Neural cell (in vitro differentiated cells): ENCODE results near the gene TAGLN3. TPM values are rescaled to one million over a fixed set of nuclear protein-coding genes. Genes with fewer than 3 reads are reported as not detected.
A peak's percentile ranks its signal among the peaks of the same experiment; 100 is the strongest.

ENCODE experiments used
- H2AFZ ChIP-seq: fragments of 200-600, 300-800 bp; sonication (generic), shearing (Covaris generic); 2 replicates; pipeline ENCODE4 v1.6.0; 2014; ENCODE audit warnings: low read depth, mild to moderate bottlenecking, antibody characterized with exemption, low read length, moderate library complexity
- H3F3A ChIP-seq: fragments of 200-600 bp; shearing (Covaris generic); 2 replicates; pipeline ENCODE4 v1.6.1; 2016; ENCODE audit warnings: mild to moderate bottlenecking, moderate library complexity, mixed read lengths, antibody characterized with exemption, low read length; ENCODE audit not compliant: insufficient read depth, poor library complexity, severe bottlenecking
- H3K27ac ChIP-seq: fragments of 200-600, 300-800 bp; sonication (generic), shearing (Covaris generic); 2 replicates; pipeline ENCODE4 v1.5.1; 2014; ENCODE audit warnings: mild to moderate bottlenecking, low read length, moderate library complexity
- H3K27me3 ChIP-seq: fragments of 300-800, 200-600 bp; sonication (generic), shearing (Covaris generic); 2 replicates; pipeline ENCODE4 v1.6.0; 2014; ENCODE audit warnings: mild to moderate bottlenecking, low read depth, low read length, moderate library complexity; ENCODE audit not compliant: insufficient read depth
- H3K36me3 ChIP-seq: fragments of 300-800, 200-600 bp; sonication (generic), shearing (Covaris generic); 2 replicates; pipeline ENCODE4 v1.5.1; 2014; ENCODE audit warnings: mild to moderate bottlenecking, antibody characterized with exemption, low read length, moderate library complexity; ENCODE audit not compliant: insufficient read depth
- H3K4me2 ChIP-seq: fragments of 300-800, 200-600 bp; sonication (generic), shearing (Covaris generic); 2 replicates; pipeline ENCODE4 v1.6.0; 2014; ENCODE audit warnings: mild to moderate bottlenecking, low read length
- H3K4me3 ChIP-seq: fragments of 300-800, 200-600 bp; sonication (generic), shearing (Covaris generic); 2 replicates; pipeline ENCODE4 v1.5.1; 2014; ENCODE audit warnings: mild to moderate bottlenecking, low read length, moderate library complexity
- H3K79me2 ChIP-seq: fragments of 200-600 bp; shearing (Covaris generic); replicated peaks from 2 replicates; pipeline ENCODE4 v1.6.0; 2014; ENCODE audit warnings: mild to moderate bottlenecking, low read length, moderate library complexity; ENCODE audit not compliant: insufficient read depth
- H3K9ac ChIP-seq: fragments of 300-800, 200-600 bp; sonication (generic), shearing (Covaris generic); 2 replicates; pipeline ENCODE4 v1.6.1; 2016; ENCODE audit warnings: mild to moderate bottlenecking, low read length, mixed read lengths
- H3K9me2 ChIP-seq: fragments of 200-600 bp; shearing (Covaris generic); 2 replicates; pipeline ENCODE4 v1.6.1; 2016; ENCODE audit warnings: mild to moderate bottlenecking, low read length, mixed read lengths; ENCODE audit not compliant: insufficient read depth
- H3K9me3 ChIP-seq: fragments of 200-600, 300-800 bp; sonication (generic), shearing (Covaris generic); 2 replicates; pipeline ENCODE4 v1.6.1; 2016; ENCODE audit warnings: mild to moderate bottlenecking, mixed run types, low read length, moderate library complexity, mixed read lengths
- H4K20me1 ChIP-seq: fragments of 200-600 bp; shearing (Covaris generic); 2 replicates; pipeline ENCODE4 v1.6.1; 2016; ENCODE audit warnings: mild to moderate bottlenecking, mixed run types; ENCODE audit not compliant: insufficient read depth
- CTCF ChIP-seq: fragments of 450-650 bp; IDR thresholded peaks from 2 replicates; pipeline ENCODE4 v1.5.1; 2014; ENCODE audit warnings: antibody characterized with exemption, mild to moderate bottlenecking, moderate library complexity; ENCODE audit not compliant: poor library complexity, severe bottlenecking
- EP300 ChIP-seq: fragments of 450-650 bp; conservative IDR thresholded peaks from 2 replicates; pipeline ENCODE4 v1.6.1; 2014; ENCODE audit warnings: antibody characterized with exemption, mild to moderate bottlenecking, moderate library complexity; ENCODE audit not compliant: poor library complexity, severe bottlenecking
- EZH2 ChIP-seq: fragments of 200-600, 300-800 bp; shearing (Covaris generic), sonication (generic); IDR thresholded peaks from 2 replicates; pipeline ENCODE4 v1.6.1; 2014; ENCODE audit warnings: antibody characterized with exemption, low read length, borderline replicate concordance, mild to moderate bottlenecking; ENCODE audit not compliant: insufficient read depth, poor library complexity, severe bottlenecking
- MXI1 ChIP-seq: fragments of 450-650 bp; conservative IDR thresholded peaks from 2 replicates; pipeline ENCODE4 v1.6.1; 2014; ENCODE audit warnings: antibody characterized with exemption, mild to moderate bottlenecking; ENCODE audit not compliant: poor library complexity, severe bottlenecking
- POLR2AphosphoS5 ChIP-seq: IDR thresholded peaks from 2 replicates; pipeline ENCODE4 v1.6.1; 2012
- RAD21 ChIP-seq: fragments of 450-650 bp; conservative IDR thresholded peaks from 2 replicates; pipeline ENCODE4 v1.6.1; 2014; ENCODE audit warnings: antibody characterized with exemption, mild to moderate bottlenecking, moderate library complexity
- SMC3 ChIP-seq: fragments of 450-650 bp; conservative IDR thresholded peaks from 2 replicates; pipeline ENCODE4 v1.6.1; 2014; ENCODE audit warnings: antibody characterized with exemption, mild to moderate bottlenecking, moderate library complexity; ENCODE audit not compliant: poor library complexity
- TAF1 ChIP-seq: IDR thresholded peaks from 2 replicates; pipeline ENCODE4 v1.6.1; 2012; ENCODE audit warnings: low read depth
- polyA plus RNA-seq: library from polyadenylated mRNA; depleted of rRNA; stranded (reverse); fragments of >200 nt; gene quantifications from 2 replicates; pipeline ENCODE4 v1.2.3, GENCODE V29; 2014
- TF ChIP-seq, protein P1 (sequence below): IDR thresholded peaks from 2 replicates; pipeline ENCODE4 v1.6.1; 2012; ENCODE audit warnings: borderline replicate concordance

The TAGLN3 gene
- polyA plus RNA-seq, 1 donor from 2014 or later = 519 TPM

DNA sequence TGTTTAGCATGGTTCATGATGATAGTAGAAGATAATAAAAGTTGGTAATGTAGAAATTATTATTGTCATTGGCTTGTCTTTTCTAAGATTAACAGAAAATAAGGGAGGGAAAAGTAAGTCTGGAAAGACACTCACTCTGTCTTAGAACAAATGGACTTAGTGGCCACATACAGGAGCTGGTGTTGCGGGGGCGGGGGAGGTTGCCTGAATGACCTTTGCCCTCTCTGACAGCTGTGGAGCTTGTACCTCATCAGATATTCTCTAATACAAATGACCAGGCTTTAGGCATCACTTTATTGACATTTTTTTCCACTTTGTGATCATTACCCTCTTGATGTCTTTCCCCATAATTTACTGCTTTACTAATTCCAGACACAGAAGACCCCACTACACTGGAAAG, 5.9 kb downstream of the TAGLN3 start:
- H3K9me3 ChIP-seq = no peaks in the 10 kb centered on the region
- H3K4me3 ChIP-seq = peak overlapping the region; percentile 88
- no peak overlapping the region for H3K4me2 ChIP-seq
- no peaks in the 10 kb centered on the region for H3K27me3 ChIP-seq
- H3K27ac ChIP-seq = no peak overlapping the region
- peaks cover 71% of the 10 kb centered on the region for H3K79me2 ChIP-seq
- H3F3A ChIP-seq = no peaks in the 10 kb centered on the region
- H2AFZ ChIP-seq = no peak overlapping the region
- H3K36me3 ChIP-seq = peaks cover 18% of the 10 kb centered on the region
- TF ChIP-seq EZH2 (no peak), TAF1 (no peak), CTCF (no peak), SMC3 (no peak), RAD21 (no peak)
- TF ChIP-seq, protein P1, sequence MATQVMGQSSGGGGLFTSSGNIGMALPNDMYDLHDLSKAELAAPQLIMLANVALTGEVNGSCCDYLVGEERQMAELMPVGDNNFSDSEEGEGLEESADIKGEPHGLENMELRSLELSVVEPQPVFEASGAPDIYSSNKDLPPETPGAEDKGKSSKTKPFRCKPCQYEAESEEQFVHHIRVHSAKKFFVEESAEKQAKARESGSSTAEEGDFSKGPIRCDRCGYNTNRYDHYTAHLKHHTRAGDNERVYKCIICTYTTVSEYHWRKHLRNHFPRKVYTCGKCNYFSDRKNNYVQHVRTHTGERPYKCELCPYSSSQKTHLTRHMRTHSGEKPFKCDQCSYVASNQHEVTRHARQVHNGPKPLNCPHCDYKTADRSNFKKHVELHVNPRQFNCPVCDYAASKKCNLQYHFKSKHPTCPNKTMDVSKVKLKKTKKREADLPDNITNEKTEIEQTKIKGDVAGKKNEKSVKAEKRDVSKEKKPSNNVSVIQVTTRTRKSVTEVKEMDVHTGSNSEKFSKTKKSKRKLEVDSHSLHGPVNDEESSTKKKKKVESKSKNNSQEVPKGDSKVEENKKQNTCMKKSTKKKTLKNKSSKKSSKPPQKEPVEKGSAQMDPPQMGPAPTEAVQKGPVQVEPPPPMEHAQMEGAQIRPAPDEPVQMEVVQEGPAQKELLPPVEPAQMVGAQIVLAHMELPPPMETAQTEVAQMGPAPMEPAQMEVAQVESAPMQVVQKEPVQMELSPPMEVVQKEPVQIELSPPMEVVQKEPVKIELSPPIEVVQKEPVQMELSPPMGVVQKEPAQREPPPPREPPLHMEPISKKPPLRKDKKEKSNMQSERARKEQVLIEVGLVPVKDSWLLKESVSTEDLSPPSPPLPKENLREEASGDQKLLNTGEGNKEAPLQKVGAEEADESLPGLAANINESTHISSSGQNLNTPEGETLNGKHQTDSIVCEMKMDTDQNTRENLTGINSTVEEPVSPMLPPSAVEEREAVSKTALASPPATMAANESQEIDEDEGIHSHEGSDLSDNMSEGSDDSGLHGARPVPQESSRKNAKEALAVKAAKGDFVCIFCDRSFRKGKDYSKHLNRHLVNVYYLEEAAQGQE = no peak
- H4K20me1 ChIP-seq = no peaks in the 10 kb centered on the region
- no peaks in the 10 kb centered on the region for H3K9me2 ChIP-seq
- no peak overlapping the region for H3K9ac ChIP-seq

DNA sequence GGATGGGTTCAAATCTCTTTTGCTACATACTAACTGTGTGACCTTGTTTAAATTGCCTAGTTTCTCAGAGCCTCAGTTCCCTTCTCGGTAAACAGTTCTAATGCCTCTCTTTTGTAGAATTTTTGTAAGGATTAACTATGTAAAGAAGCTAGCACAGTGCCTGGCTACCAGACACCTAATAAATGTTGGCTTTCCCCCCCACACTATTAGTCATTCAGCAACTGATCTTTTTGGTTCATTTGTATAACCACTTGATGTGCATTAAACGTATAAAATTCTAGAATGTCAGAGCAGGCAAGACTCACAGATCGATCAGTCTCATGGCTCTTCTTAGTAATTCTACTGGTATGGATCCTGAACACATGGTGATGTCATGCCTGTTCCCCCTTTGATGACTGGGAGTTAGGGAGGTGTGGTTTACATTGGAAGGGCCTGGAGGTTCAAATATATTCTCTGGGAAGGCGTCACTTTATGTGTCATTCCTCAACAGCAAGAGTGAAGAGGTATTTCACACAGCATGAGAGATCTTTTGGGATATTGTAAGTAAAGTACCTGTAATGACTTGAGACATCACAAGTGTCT, 6.5 kb downstream of the TAGLN3 start:
- Histone ChIP-seq H3K36me3 (peaks cover 18% of the 10 kb centered on the region), H3K4me2 (no peak overlapping the region), H3K79me2 (peaks cover 66% of the 10 kb centered on the region), H3K27me3 (no peaks in the 10 kb centered on the region), H3K9me3 (no peaks in the 10 kb centered on the region), H3K9ac (no peak overlapping the region), H3F3A (no peaks in the 10 kb centered on the region), H3K27ac (no peak overlapping the region), H2AFZ (no peak overlapping the region), H4K20me1 (no peaks in the 10 kb centered on the region), H3K4me3 (peak overlapping the region; percentile 88), H3K9me2 (no peaks in the 10 kb centered on the region)
- TF ChIP-seq EP300 (no peak), EZH2 (no peak), CTCF (no peak), MXI1 (no peak), POLR2AphosphoS5 (no peak), SMC3 (no peak), RAD21 (no peak), TAF1 (no peak)
- TF ChIP-seq, protein P1 = no peak
